ENCODE results near the gene PLEKHN1. TPM values are rescaled to one million over a fixed set of nuclear protein-coding genes. Genes with fewer than 3 reads are reported as not detected.

Gene PLEKHN1
- total and polyA plus RNA-seq, 2 donors (not counting 3 experiments of a cell fraction or from before 2014, with no cell fraction given) = 0.29 to 0.88 TPM

GRCh38 chr1:965526-966134 is 652 bp upstream of the PLEKHN1 start:
- Histone ChIP-seq H3K27me3 (ENCODE audit: control insufficient read depth in 2 of 2, insufficient read depth in 2 of 2, low read length in 2 of 2) (peaks cover 2% of the 10 kb centered on the region in 2 experiments), H3K27ac (ENCODE audit: insufficient read depth, low read depth, low read length) (peak overlapping the region; percentile 47), H3K79me2 (ENCODE audit: control insufficient read depth, insufficient read depth, low read length) (no peaks in the 10 kb centered on the region), H3K4me3 (replicated peaks in 1 of 3; ENCODE audit: insufficient read depth in 1 of 3, low read depth in 1 of 3, low read length in 3 of 3) (no peak overlapping the region), H3K36me3 (ENCODE audit: control insufficient read depth in 2 of 2, extremely low read depth in 1 of 2, insufficient read depth in 2 of 2, low read length in 2 of 2) (peaks cover 0 to 2% of the 10 kb centered on the region in 2 experiments), H4K20me1 (replicated peaks; ENCODE audit: control insufficient read depth, extremely low read depth, insufficient read depth, low read length) (no peaks in the 10 kb centered on the region), H3K9ac (replicated peaks; ENCODE audit: extremely low read depth, insufficient read depth, low read length) (no peak overlapping the region), H3K9me3 (replicated peaks; ENCODE audit: control insufficient read depth, insufficient read depth, low read length) (no peaks in the 10 kb centered on the region), H3K9me1 (replicated peaks; ENCODE audit: control insufficient read depth, extremely low read depth, insufficient read depth, low read length) (no peaks in the 10 kb centered on the region), H3K4me1 (ENCODE audit: control insufficient read depth, extremely low read depth, insufficient read depth, low read length) (peaks cover 11% of the 10 kb centered on the region), H3K4me2 (ENCODE audit: insufficient read depth, low read length) (peak overlapping the region; percentile 80), H2AFZ (ENCODE audit: low read depth, low read length) (no peak overlapping the region)
- FAIRE-seq (peak; percentile 57), DNase-seq (ENCODE audit: low read depth, low spot score) (no peak)
- dilution Hi-C loops (cut with MboI; ENCODE audit: extremely low pct_ligation_motif_present, low sequenced_read_pairs) (no loop called here), intact Hi-C loops (cut with micrococcal nuclease) (no loop called here)
- TF ChIP-seq POLR2A (IDR thresholded peaks at IDR 0.05; ENCODE audit: low read depth, low read length) (no peak), EZH2 (IDR thresholded peaks at IDR 0.05; ENCODE audit: borderline replicate concordance, low read depth, low read length, severe bottlenecking) (no peak), FOS (IDR thresholded peaks at IDR 0.05; ENCODE audit: borderline replicate concordance, insufficient read depth, low read length) (no peak), GATA2 (IDR thresholded peaks at IDR 0.05; ENCODE audit: insufficient read depth, insufficient read length, low read depth, low read length) (no peak), POLR2AphosphoS5 (IDR thresholded peaks at IDR 0.05; ENCODE audit: insufficient read depth, low read depth, low read length) (no peak), MYC (IDR thresholded peaks at IDR 0.05; ENCODE audit: low read depth, low read length) (no peak), JUN (IDR thresholded peaks at IDR 0.05; ENCODE audit: borderline replicate concordance, insufficient read depth, insufficient read length, low read depth) (no peak), CTCF (IDR thresholded peaks at IDR 0.05; ENCODE audit: extremely low read depth in 1 of 2, insufficient read depth in 1 of 2, low read depth in 1 of 2, low read length in 2 of 2) (no peak)
- TF ChIP-seq, protein P1, sequence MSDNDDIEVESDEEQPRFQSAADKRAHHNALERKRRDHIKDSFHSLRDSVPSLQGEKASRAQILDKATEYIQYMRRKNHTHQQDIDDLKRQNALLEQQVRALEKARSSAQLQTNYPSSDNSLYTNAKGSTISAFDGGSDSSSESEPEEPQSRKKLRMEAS (IDR thresholded peaks at IDR 0.05; ENCODE audit: insufficient read depth, insufficient read length) = no peak
- no TSS peak for BruUV-seq (replicated peaks)
- POLR2A ChIA-PET = no interaction called here
- CTCF ChIA-PET = interaction anchor here (1.8 kb wide), 1 partner anchor 18 kb away, joined by 13 read pairs; the partner anchor contains the start of gene PERM1

All from endothelial cell of umbilical vein (primary cell).